Stimulated activated CD4-positive, alpha-beta T cell treated with anti-CD3 and anti-CD28 coated beads, TNF-alpha, amount 100 ng/mL, for 1 hour (primary cell): ENCODE measurements around the gene ZNF217.
"Not testable (repeated sequence)": the region's sequence is repeated elsewhere in the genome, so short reads cannot be mapped to it uniquely, and the experiment has no call there.

Experiments used
- DNase-seq, 3 donors: peaks; one replicate each; pipeline ENCODE4 v3.0.0-alpha.2; 2020; ENCODE audit warnings: low read depth in 3 of 3, low spot score in 1 of 3

The ZNF217 gene

GRCh38 chr20:53569606-53570307 is 23.9 kb downstream of the ZNF217 start:
- no peak for DNase-seq

DNA sequence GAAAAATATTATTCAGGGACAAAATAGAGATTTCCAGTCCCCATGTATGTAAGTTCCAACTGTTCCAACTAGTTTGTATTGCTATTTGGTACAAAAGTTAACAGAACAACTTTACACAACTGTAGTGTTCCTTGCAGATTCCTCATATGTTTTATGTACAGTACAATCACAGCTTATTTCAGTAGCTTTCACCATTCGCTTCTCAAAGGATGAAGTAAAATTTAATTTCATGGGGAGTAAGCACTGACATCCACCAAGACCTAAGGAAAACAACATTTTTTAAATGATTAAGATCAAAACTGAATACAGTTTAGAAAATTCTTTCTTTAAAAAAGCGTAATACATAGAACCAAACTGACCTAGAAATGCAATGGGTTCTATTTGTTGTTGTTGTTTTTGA is 24.6 kb downstream of the ZNF217 start:
- DNase-seq, result no peak

GRCh38 chr20:53568351-53568750 is 25.3 kb downstream of the ZNF217 start:
- no peak for DNase-seq

DNA sequence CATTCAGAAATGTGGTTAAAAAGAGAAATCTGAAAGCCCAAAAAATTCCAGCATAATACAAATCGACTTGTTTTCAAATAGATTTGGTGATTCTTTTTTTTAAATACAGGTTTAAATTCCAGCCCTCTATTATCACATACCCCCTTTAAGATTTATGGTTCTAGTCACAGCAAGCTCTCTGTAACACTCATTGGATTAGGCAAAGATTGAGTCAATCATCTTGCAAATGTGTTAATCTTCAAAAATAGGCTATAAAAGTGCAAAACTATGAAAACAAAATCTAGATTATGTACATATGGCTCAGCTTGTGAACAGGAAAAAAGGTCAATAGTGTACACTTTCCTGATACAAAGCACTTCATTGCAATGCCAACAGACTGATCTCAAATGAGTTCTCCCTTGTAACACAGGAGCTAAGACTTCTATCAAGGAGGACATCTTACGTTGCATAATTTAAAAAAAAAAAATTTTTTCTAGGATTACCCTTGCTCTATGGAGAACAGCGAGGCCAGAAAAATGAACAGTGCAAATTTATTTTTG is 26.2 kb downstream of the ZNF217 start:
- no peak for DNase-seq

DNA sequence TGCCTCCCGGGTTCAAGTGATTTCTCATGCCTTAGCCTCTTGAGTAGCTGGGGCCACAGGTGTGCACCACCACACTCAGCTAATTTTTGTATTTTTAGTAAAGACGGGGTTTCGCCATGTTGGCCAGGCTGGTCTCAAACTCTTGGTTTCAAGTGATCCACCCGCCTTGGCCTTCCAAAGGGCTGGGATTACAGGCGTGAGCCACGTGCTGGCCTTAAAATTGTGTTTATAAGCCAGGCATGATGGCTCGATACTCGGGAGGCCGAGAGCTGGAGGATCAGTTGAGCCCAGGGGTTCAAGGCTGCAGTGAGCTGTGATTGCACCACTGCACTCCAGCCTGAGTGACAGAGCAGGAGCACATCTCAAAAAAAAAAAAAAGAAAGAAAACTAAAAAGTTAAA is 27.0 kb downstream of the ZNF217 start:
- not testable (repeated sequence) for DNase-seq

DNA sequence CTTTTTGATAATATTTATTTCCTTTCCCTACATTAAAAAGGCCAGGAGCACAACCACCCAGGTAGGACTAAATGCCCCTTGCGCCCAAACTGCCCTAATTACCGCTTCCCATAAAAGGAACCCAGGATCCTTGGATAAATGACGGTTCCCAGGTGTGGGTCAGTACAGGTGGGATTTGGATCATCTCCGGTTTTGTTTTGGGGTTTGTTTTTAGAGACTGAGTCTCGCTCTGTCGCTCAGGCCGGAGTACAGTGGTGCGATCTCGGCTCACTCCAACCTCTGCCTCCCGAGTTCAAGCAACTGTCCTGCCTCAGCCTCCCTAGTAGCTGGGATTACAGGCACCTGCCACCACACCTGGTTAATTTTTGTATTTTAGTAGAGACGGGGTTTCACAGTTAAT is 28.4 kb downstream of the ZNF217 start:
- DNase-seq, result no peak

DNA sequence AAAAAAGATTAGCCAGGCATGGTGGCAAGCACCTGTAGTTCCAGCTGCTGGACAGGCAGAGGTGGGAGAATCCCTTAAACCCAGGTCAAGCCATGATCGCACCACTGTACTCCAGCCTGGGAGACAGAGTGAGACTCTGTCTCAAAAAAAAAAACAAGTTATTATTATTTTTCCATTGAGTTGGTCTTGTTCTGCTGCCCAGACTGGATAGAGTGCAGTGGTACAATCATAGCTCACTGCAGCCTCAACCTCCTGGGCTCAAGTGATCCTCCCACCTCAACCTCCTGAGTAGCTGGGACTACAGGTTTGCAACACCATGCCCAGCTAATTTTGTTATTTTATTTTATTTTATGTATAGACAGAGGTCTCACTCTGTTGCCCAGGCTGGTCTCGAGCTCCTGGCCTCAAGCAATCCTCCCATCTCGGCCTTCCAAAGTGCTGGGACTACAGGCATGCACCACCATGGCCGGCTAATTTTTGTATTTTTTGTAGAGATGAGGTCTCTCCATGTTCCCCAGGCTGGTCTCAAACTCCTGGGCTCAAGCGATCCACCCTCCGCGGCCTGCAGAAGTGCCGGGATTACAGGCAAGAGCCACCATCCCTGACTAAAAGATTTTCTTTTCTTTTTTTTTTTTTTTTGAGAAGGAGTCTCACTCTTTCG is 31.4 kb downstream of the ZNF217 start:
- not testable (repeated sequence) for DNase-seq

DNA sequence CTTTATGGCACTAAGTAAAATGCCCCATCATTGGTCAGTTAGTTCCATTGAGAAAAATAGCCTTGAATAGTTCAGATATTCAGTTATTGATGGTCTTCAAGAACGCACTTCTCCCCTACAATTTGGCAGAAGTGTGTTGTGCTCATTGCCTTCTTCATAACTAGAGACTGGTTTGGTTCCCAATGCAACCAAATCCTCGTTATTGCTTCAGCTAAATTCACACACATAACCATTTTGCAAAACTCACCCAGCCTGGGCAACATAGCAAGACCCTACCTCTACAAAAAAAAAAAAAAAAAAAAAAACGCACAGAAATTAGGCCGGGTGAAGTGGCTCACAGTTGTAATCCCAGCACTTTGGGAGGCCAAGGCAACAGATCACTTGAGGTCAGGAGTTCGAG is 32.1 kb downstream of the ZNF217 start:
- DNase-seq, result no peak

DNA sequence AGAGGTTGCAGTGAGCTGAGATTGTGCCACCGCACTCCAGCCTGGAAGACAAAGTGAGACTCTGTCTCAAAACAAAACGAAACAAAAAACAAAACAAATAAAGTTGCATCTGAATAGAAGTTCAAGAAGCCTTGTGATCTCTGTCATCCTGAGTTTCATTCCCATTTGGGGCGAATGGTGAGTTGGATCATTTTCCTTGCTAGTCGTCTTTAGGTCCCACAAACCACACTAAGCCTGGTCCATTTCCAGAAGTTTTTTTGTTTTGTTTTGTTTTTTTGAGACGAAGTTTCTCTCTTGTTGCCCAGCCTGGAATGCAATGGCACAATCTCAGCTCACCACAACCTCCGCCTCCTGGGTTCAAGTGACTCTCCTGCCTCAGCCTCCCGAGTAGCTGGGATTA is 33.8 kb downstream of the ZNF217 start:
- no peak for DNase-seq

- no peak for DNase-seq
Observed at GRCh38 chr20:53557130-53557529, 36.5 kb downstream of the ZNF217 start.

GRCh38 chr20:53556267-53556897 is 37.3 kb downstream of the ZNF217 start:
- DNase-seq, result no peak

GRCh38 chr20:53555816-53556215 is 37.8 kb downstream of the ZNF217 start:
- no peak for DNase-seq

DNA sequence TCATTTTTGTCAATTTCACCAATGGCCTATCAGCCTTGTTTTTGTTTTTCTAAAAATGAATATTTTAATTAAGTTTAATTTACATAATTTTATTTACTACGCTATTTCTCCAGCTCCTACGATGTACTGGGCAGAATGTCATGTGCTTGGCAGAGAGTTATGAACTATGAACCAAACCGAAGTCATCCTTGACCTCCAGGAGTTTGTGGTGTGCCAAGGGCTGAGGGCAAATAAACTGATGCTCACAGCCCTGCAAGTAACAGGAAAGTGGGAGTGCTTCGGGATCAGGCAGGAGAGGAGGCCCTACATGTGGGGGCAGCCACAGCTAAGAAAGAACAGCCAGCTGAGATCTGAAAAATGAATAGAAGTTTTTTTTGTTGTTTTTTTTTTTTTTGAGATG is 38.6 kb downstream of the ZNF217 start:
- DNase-seq, result no peak

- not testable (repeated sequence) for DNase-seq
Observed at GRCh38 chr20:53552572-53552893, 41.1 kb downstream of the ZNF217 start.

DNA sequence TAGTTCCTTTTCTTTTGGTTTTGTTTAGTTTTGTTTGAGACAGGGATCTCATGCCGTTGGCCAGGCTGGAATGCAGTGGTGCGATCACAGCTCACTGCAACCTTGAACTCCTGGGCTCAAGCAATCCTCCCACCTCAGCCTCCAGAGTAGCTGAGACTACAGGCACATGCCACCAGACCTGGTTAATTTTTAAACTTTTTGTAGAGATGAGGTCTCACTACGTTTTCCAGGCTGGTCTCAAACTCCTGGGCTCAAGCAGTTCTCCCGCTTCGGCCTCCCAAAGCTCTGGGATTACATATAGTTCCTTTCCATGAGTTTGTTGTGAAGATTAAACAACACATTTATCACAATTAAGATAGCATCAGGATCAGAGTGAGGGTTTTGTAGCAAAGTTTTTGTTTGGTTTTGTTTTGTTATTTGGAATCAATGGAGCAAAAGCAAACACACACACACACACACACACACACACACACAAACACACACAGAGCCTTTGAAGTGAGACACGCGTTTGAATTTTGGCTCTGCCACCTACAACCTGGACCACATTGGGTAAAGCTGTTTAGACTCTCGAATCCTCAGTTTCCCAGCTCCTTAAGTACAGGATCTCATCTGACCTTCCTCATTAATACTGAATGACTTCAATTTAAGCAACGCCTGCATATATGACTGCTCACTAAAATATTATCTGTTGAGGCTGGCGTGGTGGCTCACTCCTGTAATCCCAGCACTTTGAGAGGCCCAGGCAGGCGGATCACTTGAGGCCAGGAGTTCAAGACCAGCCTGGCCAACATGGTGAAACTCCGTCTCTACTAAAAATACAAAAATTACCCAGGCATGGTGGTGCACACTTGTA is 41.7 kb downstream of the ZNF217 start:
- DNase-seq, result not testable (repeated sequence)

DNA sequence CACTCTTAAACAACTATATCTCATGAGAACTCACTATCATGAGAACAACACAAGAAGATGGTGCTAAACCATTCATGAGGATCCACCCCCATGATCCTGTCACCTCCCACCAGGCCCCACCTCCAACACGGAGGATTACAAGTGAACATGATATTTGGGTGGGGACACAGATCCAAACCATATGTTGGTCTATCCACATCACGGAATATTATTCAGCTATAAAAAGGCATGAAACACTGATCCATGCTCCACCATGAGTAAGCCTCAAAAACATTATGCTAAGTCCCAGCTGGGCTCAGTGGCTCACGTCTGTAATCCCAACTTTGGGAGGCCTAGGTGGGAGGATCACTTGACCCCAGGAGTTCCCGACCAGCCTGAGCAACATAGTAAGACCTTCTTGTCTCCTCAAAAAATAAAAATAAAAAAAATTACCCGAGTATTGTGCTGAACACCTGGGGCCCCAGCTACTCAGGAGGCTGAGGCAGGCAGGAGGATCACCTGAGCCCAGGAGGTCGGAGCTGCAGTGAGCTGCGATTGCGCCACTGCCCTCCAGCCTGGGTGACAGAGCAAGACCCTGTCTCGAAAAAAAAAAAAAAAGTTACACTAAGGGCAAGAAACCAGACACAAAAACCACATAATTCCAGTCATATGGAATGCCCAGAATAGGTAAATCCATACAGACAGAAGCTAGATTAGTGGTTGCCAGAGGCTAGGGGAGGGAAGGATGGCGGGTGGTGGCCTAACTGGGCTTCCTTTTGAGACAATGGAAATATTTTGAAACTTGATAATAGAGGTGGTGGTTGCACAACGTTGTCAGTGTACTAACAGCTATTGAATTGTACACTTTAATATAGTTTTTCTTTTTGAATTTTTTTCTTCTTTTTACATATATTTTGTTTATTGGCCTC is 43.1 kb downstream of the ZNF217 start:
- DNase-seq, result no peak

DNA sequence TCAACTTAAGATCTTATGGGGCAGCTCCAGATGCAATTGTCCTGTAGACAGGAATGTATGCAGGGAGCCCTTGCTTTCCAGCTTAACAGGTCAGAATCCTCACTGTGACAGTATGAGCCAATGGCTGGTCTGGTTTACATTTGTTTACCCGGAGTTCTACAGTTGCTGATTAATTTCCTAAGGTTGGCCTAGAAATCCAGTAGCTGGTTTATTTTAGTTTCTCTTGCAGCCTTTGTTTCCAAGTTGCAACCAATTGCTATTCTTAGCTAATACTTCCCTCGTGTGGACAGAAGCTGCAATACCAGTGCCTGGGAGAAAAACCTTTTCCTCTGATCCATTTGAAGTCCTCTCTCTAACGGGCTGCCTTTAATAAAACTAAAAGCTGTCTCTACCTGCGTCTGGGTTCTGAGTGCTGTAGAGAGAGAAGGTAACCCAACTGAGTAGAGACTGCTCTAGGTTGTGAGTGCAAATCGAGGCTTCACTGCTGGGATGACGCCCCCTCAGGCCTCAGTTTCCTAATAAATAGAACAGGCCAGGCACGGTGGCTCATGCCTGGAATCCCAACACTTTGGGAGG is 45.9 kb downstream of the ZNF217 start:
- no peak for DNase-seq

DNA sequence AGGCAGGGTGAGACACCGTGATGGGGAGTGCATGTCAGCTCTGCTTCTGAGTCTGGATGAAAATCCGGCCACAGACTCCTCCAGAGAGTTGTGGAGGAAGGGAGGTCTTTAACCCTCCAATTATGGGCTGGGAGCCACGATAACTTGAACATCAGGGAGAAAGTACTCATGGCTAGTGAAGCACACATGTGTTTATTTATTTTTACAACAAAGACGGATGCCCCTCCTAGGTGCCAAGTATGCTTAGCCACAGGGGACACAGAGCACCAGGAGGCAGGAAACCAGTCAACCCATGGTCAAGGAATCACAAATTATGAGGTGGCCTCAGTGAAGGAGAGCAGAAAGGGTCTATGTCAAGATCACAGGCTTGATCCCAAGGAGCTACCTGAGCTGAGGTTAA is 54.1 kb downstream of the ZNF217 start:
- no peak for DNase-seq

GRCh38 chr20:53536382-53536781 is 57.3 kb downstream of the ZNF217 start:
- DNase-seq, result not testable (repeated sequence)

GRCh38 chr20:53535878-53536277 is 57.8 kb downstream of the ZNF217 start:
- DNase-seq, result no peak
